IPS-NIHi7 (cell line): ENCODE results near the gene ELOF1.
"Not testable (repeated sequence)": the region's sequence is repeated elsewhere in the genome, so short reads cannot be mapped to it uniquely, and the experiment has no call there.

Experiments
- DNase-seq: peaks from one replicate; pipeline ENCODE4 v3.0.0; 2012; ENCODE audit warnings: mixed read lengths; ENCODE audit errors: extremely low spot score

The ELOF1 gene

GRCh38 chr19:11558881-11559828 is at the start of gene ELOF1:
Gene ELOF1, minus strand, starts transcription at chr19:11559230. Its CDS starts 4,883 bp downstream, at chr19:11554347.
- peak; percentile 99 for DNase-seq

GRCh38 chr19:11606484-11606883 is 47.5 kb upstream of the ELOF1 start:
- DNase-seq = no peak

- not testable (repeated sequence) for DNase-seq
These were observed 40.7 kb upstream of the ELOF1 start for GRCh38 chr19:11599704-11600103.

GRCh38 chr19:11598746-11599145 is 39.7 kb upstream of the ELOF1 start:
- DNase-seq = no peak

- DNase-seq = no peak
These were observed 39.1 kb upstream of the ELOF1 start for GRCh38 chr19:11598103-11598483.

GRCh38 chr19:11597202-11598102 is 38.4 kb upstream of the ELOF1 start, which contains the start of gene ZNF627:
Gene ZNF627, plus strand, starts transcription at chr19:11597483. Its CDS starts 145 bp downstream, at chr19:11597628.
- DNase-seq = peak; percentile 99

GRCh38 chr19:11596156-11596555 is 37.1 kb upstream of the ELOF1 start:
- no peak for DNase-seq

- no peak for DNase-seq
These were observed 35.1 kb upstream of the ELOF1 start for GRCh38 chr19:11594084-11594483.

- no peak for DNase-seq
These were observed 29.1 kb upstream of the ELOF1 start for GRCh38 chr19:11587975-11588631.

- peak; percentile 88 for DNase-seq
These were observed 28.4 kb upstream of the ELOF1 start for GRCh38 chr19:11587302-11587974.

GRCh38 chr19:11586331-11586730 is 27.3 kb upstream of the ELOF1 start:
- no peak for DNase-seq

- DNase-seq = no peak
These were observed 22.7 kb upstream of the ELOF1 start for GRCh38 chr19:11581740-11582139.

- no peak for DNase-seq
These were observed 21.1 kb upstream of the ELOF1 start for GRCh38 chr19:11580116-11580515.

- peak; percentile 53 for DNase-seq
These were observed 19.5 kb upstream of the ELOF1 start for GRCh38 chr19:11578258-11579142.

GRCh38 chr19:11577451-11578257 is 18.6 kb upstream of the ELOF1 start, which contains the start of gene ACP5:
Gene ACP5, minus strand, starts transcription at chr19:11577645. Its CDS starts 328 bp downstream, at chr19:11577317.
- DNase-seq = no peak

GRCh38 chr19:11576227-11576626 is 17.2 kb upstream of the ELOF1 start:
- DNase-seq = no peak

- DNase-seq = no peak
These were observed 15.7 kb upstream of the ELOF1 start for GRCh38 chr19:11574689-11575088.

- not testable (repeated sequence) for DNase-seq
These were observed 14.7 kb upstream of the ELOF1 start for GRCh38 chr19:11573763-11574162.

- DNase-seq = not testable (repeated sequence)
These were observed 14.3 kb upstream of the ELOF1 start for GRCh38 chr19:11573354-11573753.
